HG03159 (cell line): ENCODE measurements around the gene ZNF266.

Source experiments
- ATAC-seq: cut with Tn5 transposase; IDR thresholded peaks from one replicate; pipeline ENCODE4 v1.9.1; 2021; ENCODE audit warnings: mild to moderate bottlenecking, moderate library complexity; ENCODE audit not compliant: unreplicated experiment

Gene ZNF266

GRCh38 chr19:9435279-9436268, at the start of gene ZNF266:
TSS of gene ZNF266 (minus strand) at chr19:9435573. CDS start at chr19:9420089, 15,484 bp downstream.
- ATAC-seq: peak; percentile 93

DNA sequence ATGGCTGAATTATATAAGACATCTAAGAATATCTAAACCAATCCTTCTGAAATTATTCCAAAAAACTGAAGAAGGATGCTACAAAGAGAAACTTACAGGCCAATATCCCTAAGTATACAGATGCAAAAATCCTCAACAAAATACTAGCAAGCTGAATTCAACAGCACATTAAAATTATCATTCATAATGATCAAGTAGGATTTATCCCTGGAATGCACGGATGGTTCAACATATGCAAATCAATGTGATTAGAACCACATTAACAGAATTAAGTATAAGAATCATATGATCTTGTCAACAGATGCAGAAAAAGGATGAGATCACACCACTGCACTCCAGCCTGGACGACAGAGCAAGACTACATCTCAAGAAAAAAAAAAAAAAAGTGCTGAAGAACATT, 49.8 kb upstream of the ZNF266 start:
- no peak for ATAC-seq

DNA sequence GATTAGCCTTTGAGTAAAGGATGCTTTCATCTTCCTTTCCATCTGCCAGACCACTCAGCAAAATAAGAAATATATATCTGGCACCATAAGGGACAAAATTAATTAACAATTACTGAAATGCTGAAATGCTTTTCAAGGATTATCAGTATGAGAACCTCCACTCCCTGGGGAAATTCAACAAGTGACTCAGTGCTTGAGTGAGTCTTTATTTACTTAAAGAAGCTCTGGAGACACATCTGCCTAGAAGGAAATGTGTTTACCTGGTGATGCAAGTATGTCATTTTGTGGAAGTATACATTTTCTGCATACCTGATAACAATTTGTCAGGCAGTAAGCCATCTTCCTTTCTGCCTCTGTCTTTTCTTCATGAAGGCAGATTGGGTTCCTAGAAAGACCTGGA, 39.6 kb upstream of the ZNF266 start:
- ATAC-seq: no peak

DNA sequence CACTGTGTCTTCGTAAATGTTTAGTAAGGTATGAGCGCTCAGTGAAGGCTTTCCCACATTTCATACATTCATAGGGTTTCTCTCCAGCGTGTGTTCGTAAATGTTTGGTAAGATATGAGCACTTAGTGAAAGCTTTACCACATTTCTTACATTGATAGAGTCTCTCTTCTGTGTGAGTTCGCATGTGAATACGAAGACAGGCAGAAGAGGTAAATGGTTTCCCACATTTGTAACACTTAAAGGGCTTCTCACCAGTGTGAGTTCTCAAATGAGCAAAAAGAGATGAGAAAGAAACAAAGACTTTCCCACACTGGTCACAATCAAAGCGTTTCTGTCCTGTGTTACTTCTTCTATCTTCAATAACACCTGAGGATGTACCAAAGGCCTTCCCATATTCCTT, 31.8 kb upstream of the ZNF266 start:
- ATAC-seq: no peak

- no peak for ATAC-seq
Measured at GRCh38 chr19:9461938-9462337, 26.6 kb upstream of the ZNF266 start.

DNA sequence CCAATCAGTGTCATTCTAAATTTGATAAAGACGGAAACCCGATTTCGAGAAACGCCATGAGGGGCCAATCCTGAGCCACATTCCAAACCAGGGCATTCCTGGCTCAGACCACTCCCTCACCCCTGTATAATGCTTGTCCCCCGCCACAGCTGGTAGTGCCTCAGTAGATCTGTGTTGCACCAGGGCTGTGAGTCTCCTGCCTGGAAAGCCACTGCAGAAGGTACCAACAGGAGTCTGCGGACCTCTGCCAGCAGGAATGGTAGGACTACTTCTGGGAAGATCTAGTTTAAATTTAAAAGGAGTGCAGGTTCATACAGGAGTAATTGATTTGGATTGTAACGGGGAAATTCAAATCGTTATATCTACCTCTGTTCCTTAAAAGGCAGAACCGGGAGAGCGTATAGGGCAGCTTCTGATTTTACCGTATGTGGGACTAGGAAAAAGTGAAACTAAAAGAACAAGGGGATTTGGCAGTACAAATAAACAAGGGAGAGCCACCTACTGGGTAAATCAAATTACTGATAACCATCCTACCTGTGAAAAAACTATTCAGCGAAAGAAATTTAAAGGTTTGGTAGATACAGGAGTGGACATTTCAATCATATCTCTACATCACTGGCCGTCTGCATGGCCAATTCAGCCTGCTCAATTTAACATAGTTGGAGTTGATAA, 20.8 kb upstream of the ZNF266 start:
- ATAC-seq: no peak

- ATAC-seq: no peak
Measured at GRCh38 chr19:9453953-9454352, 18.6 kb upstream of the ZNF266 start.

DNA sequence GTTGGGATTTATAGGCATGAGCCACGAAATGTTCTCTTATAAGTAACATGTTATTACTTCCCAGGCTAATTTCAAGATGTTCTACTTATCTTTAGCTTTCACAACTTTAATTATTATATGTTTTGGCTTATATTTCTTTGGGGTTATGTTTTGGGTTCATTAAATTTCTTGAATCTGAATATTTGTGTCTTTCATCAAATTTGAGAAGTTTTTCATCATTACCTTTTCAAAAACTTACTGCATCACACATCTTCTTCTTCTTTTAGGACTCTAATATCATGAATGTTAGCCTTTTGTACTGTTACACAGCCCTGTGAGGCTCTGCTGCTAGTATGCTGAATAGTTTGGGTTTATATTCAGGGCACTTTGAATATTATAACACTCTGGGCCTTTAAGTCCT, 9.7 kb upstream of the ZNF266 start:
- ATAC-seq: no peak

DNA sequence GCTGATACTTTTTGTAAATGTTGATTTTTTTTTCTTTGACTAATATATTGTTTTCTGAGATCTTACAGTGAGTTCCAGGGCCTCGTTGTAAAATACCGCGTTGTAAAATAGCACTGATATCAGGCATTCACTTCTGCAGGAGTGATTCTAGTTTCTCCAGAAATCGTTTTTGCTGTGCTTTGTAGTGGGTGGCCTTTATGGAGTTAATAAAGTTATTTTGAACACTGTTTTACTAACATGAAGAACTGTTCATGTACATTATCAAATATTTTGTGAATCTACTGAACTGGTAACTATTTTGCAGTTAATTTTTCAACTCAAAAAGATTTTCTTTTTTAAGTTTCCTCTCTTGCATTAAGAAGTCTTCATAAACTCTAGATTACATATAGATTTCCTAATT, 985 bp upstream of the ZNF266 start:
- no peak for ATAC-seq

DNA sequence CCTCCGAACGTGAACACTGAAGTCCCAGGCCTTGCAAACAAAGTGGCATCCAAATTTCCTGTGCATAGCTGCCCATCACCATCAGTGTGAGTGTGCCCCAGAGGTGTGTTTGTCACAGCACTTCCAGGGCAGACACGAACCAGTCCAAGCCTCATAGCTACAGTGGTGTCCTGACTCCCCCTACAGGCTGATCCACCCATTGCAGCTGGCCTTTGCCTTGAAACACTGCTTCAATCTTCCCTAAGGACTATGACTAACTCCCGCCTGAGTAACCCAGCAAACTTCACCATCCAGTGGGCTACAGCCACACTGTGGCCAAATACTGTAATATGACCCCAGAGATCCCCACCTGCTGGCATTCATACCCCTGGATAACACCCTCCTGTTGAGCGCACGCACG, 3.9 kb downstream of the ZNF266 start:
- ATAC-seq: no peak

- ATAC-seq: no peak
Measured at GRCh38 chr19:9430444-9430843, 4.9 kb downstream of the ZNF266 start.

GRCh38 chr19:9427941-9428340, 7.4 kb downstream of the ZNF266 start:
- no peak for ATAC-seq

GRCh38 chr19:9413240-9413954, 22.0 kb downstream of the ZNF266 start:
- ATAC-seq: no peak

- ATAC-seq: no peak
Measured at GRCh38 chr19:9407827-9408226, 27.5 kb downstream of the ZNF266 start.

GRCh38 chr19:9406798-9407352, 28.5 kb downstream of the ZNF266 start:
- no peak for ATAC-seq

GRCh38 chr19:9381361-9381785, 54.0 kb downstream of the ZNF266 start:
- ATAC-seq: no peak

DNA sequence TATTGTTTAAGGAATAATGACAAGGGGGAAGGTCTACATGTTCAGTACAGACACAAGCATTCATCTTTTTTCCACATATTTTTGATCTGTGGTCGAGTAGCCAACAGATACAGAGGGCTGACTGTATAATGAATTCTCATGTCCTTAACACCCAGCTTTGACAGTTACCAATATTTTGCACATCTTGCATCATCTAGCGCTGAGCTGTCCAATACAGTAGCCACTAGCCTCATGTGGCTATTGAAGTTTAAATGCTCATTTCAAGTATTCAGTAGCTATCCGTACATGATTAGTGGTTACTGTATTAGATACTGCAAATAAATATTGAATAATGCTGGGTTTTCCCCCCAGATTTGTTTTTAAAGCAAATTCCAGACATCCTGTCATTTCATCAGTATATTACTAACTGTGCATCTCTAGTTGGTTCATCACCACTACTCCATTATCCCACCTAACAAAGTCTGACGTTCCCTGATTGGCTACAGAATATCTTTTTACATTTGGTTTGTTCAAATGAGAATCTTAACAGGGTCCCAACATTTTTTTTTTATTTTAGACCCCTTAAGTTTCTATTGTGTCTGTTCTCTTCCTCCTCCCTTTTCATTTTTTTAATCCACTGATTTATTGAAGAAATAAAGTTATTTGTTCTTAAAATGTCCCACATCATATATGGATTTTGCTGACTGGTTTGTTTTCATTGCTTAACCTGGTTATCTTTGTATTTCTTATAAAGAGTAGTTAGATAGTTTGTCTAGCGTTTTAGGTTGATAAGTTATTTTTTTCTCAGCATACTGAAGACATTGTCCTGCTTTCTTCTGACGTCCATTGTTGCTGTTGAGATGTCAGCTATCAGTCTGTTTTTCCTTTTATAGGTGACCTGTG, 64.4 kb downstream of the ZNF266 start:
- no peak for ATAC-seq

- no peak for ATAC-seq
Measured at GRCh38 chr19:9362905-9363304, 72.5 kb downstream of the ZNF266 start, which contains the start of gene ZNF177. TSS of gene ZNF177 (plus strand) at chr19:9363013. CDS start at chr19:9378312, 15,299 bp downstream.
